ENCODE measurements around the gene SYT17. TPM values are rescaled to one million over a fixed set of nuclear protein-coding genes. Genes with fewer than 3 reads are reported as not detected.

Gene SYT17
- total RNA-seq, 3 donors from 2014 or later: 1.9 to 11.9 (median 5.2) TPM

DNA sequence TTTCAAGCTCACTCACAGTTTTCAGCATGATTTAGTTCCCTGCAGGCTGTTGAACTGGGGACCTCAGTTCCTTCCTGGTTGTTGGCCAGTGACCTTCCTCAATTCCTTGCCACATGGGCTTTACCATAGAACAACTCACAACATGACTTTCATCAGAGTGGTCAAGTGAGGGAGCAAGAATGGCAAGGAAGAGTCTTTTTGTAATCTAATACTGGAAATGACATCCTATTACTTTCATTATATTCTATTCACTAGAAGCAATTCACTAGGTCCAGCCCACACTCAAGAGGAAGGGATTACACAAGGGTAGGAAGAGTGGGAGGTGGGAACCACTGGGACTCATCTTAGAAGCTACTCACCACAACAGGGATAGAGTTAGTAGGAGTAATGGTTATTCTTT, 57.6 kb downstream of the SYT17 start:
- TF ChIP-seq POLR2AphosphoS5 (IDR thresholded peaks at IDR 0.05) (no peak), POLR2A (IDR thresholded peaks at IDR 0.05) (no peak)
- TF ChIP-seq, protein P1, sequence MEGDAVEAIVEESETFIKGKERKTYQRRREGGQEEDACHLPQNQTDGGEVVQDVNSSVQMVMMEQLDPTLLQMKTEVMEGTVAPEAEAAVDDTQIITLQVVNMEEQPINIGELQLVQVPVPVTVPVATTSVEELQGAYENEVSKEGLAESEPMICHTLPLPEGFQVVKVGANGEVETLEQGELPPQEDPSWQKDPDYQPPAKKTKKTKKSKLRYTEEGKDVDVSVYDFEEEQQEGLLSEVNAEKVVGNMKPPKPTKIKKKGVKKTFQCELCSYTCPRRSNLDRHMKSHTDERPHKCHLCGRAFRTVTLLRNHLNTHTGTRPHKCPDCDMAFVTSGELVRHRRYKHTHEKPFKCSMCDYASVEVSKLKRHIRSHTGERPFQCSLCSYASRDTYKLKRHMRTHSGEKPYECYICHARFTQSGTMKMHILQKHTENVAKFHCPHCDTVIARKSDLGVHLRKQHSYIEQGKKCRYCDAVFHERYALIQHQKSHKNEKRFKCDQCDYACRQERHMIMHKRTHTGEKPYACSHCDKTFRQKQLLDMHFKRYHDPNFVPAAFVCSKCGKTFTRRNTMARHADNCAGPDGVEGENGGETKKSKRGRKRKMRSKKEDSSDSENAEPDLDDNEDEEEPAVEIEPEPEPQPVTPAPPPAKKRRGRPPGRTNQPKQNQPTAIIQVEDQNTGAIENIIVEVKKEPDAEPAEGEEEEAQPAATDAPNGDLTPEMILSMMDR (IDR thresholded peaks at IDR 0.05): no peak
- no peaks in the 10 kb centered on the region for H3K4me1 ChIP-seq
- peaks cover 0 to 4% of the 10 kb centered on the region in 2 donors for H3K9me3 ChIP-seq
- H3K36me3 ChIP-seq: no peaks in the 10 kb centered on the region
- intact Hi-C loops (cut with DNase I; ENCODE audit: low total_unique reads): no loop called here
- H3K27ac ChIP-seq: no peak overlapping the region
- no peaks in the 10 kb centered on the region for H3K27me3 ChIP-seq
- DNase-seq (ENCODE audit: low spot score in 2 of 2): no peak
- H3K4me3 ChIP-seq: no peak overlapping the region

DNA sequence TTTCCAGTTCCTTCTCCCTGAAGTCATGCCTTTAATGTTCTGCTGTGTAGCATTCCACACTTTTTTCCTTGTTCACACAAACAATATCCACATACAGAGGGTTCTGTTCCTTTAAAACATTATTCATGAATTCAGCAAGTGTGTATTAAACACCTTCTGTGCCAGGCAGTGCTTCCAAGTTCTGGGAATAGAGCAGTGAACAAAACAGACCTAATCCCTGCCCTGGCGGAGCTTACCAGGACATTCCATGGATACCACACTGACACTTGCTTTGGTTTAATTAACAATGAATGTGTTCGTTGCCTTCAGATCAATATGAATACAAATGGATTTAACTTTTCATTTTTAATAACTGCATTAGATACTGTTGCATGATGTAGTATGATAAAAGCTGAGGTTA, 59.6 kb downstream of the SYT17 start:
- no peak for DNase-seq (ENCODE audit: low spot score in 2 of 2)
- TF ChIP-seq, protein P1 (IDR thresholded peaks at IDR 0.05): no peak
- TF ChIP-seq POLR2A (IDR thresholded peaks at IDR 0.05) (no peak), POLR2AphosphoS5 (IDR thresholded peaks at IDR 0.05) (no peak)
- Histone ChIP-seq H3K27ac (no peak overlapping the region), H3K36me3 (no peaks in the 10 kb centered on the region), H3K4me1 (no peaks in the 10 kb centered on the region), H3K27me3 (no peaks in the 10 kb centered on the region), H3K4me3 (no peak overlapping the region), H3K9me3 (peaks cover 0 to 4% of the 10 kb centered on the region in 2 donors)
- intact Hi-C loops (cut with DNase I; ENCODE audit: low total_unique reads): no loop called here

DNA sequence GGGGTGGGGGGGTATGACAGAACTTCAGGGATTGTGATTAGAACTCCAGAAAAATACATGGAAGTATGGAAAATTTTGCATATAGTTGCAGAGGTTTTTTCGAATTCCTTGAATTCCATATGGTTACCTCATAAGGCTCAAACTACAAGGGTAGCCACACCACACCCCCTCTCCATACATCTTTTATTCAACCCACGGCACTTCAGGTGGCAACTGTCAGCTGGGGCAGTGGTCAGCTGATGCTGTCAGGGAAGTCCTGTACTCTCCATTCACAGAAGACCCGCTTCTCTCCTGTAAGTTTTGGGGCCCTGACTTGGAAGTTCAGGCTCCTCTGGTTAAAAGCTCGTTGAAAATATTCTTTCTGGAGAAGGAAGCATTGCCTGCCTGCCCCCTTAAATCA, 60.0 kb downstream of the SYT17 start:
- Histone ChIP-seq H3K9me3 (peaks cover 0 to 4% of the 10 kb centered on the region in 2 donors), H3K4me1 (no peaks in the 10 kb centered on the region), H3K27ac (no peak overlapping the region), H3K27me3 (no peaks in the 10 kb centered on the region), H3K36me3 (no peaks in the 10 kb centered on the region), H3K4me3 (no peak overlapping the region)
- TF ChIP-seq POLR2AphosphoS5 (IDR thresholded peaks at IDR 0.05) (no peak), POLR2A (IDR thresholded peaks at IDR 0.05) (no peak)
- TF ChIP-seq, protein P1 (IDR thresholded peaks at IDR 0.05): no peak
- DNase-seq (ENCODE audit: low spot score in 2 of 2): no peak
- intact Hi-C loops (cut with DNase I; ENCODE audit: low total_unique reads): no loop called here

DNA sequence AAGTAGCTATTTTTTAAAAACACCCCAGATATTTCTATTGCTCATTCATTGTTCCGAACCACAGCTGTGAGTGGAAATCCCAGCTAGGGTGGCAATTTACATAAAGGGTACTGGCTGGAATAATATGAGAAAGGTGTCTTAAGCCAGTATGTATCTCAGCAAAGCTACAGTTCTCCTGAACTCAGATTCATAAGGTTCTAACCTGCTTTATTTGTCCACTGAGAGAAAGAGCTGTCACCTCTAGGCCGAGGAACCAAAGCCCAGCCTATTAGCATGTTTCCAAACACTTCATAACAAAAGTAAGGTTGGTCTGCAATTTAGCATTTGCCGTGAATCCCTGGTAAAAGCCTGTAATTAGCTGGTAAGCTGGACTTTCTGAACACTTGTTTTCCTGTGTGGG, 60.5 kb downstream of the SYT17 start:
- peaks cover 0 to 4% of the 10 kb centered on the region in 2 donors for H3K9me3 ChIP-seq
- no peak for DNase-seq (ENCODE audit: low spot score in 2 of 2)
- no peak overlapping the region for H3K27ac ChIP-seq
- no peak overlapping the region for H3K4me3 ChIP-seq
- TF ChIP-seq POLR2AphosphoS5 (IDR thresholded peaks at IDR 0.05): no peak
- no peak for TF ChIP-seq POLR2A (IDR thresholded peaks at IDR 0.05)
- TF ChIP-seq, protein P1 (IDR thresholded peaks at IDR 0.05): no peak
- H3K36me3 ChIP-seq: no peaks in the 10 kb centered on the region
- intact Hi-C loops (cut with DNase I; ENCODE audit: low total_unique reads): no loop called here
- H3K27me3 ChIP-seq: no peaks in the 10 kb centered on the region
- no peaks in the 10 kb centered on the region for H3K4me1 ChIP-seq

DNA sequence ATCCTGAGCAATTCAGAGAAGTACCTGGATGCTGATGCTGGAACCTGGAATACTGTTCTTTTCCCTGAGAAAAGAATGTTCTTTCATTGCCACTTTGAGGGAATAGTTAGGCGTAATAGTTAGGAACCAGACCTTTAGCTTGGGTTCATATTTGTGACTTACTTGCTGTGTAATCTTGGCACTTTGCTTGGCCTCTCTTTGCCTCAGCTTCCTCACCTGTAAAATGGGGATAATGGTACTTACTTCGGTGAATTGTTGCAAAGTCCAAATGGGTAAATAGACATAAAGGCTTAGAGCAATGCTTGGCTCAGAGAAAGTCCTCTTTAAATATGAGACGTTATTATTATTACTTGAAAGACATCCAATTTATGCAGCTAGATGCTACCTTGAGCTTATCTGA, 62.5 kb downstream of the SYT17 start:
- H3K36me3 ChIP-seq: no peaks in the 10 kb centered on the region
- H3K27ac ChIP-seq: no peak overlapping the region
- no peak overlapping the region for H3K4me3 ChIP-seq
- H3K9me3 ChIP-seq: peaks cover 12 to 13% of the 10 kb centered on the region in 2 donors
- TF ChIP-seq, protein P1 (IDR thresholded peaks at IDR 0.05): no peak
- TF ChIP-seq POLR2A (IDR thresholded peaks at IDR 0.05): no peak
- intact Hi-C loops (cut with DNase I; ENCODE audit: low total_unique reads): no loop called here
- DNase-seq (ENCODE audit: low spot score in 2 of 2): no peak
- H3K4me1 ChIP-seq: no peaks in the 10 kb centered on the region
- H3K27me3 ChIP-seq: no peaks in the 10 kb centered on the region
